ENCODE data around the gene PMEPA1. TPM values are rescaled to one million over a fixed set of nuclear protein-coding genes. Genes with fewer than 3 reads are reported as not detected.

Gene PMEPA1, protein sequence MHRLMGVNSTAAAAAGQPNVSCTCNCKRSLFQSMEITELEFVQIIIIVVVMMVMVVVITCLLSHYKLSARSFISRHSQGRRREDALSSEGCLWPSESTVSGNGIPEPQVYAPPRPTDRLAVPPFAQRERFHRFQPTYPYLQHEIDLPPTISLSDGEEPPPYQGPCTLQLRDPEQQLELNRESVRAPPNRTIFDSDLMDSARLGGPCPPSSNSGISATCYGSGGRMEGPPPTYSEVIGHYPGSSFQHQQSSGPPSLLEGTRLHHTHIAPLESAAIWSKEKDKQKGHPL
- total RNA-seq (2014; rRNA removed; shearing (Covaris generic); ENCODE audit: low replicate concordance) = 1.6 and 1.9 TPM in 2 replicates

DNA sequence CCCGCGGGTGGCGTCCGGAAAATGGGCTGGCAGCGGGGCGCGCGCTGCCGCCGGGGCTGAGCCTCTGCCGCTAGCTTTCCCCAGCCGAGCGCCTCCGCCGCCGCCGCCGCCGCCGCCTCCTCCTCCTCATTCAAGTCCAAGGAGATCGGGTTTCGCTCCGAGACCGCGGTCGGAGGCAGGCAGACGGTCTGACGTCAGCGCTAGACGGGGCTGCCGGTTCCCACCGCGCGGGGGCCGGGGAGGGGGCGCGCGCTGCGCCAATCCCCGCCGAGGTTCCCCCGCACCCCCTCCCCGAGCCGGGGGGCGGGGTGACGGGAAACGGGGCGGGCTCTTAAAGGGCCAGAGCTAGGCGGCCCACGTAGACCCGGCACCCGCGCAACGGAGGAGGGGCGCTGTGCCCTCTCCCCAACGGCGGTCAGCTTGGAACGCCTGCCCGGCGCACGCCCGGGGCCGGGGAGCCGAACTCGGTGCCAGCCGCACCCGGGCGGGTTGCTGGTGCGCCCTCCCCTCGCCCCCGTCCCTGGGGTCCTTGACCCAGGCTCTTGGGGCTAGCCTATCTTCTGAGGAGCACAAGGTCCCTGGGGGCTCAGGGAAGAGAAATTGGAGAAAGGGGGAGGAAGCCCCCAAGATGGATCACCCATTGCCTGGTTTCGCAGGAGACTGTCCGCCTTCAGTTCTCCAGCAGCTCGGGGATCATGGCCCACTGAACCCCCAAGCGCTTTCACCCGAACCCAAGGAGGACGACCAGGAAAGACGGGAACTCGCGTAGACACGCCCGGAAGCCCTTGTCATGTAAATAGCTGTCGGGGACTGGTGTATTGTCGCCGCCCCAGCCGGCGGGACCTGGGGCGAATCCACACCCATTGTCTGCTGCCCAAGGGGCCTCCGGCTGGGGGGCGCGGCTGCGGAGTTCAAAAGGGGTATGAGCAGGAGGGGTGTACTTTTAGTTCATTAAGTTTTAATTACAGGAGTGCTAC, at the start of gene PMEPA1:
Gene PMEPA1, minus strand, starts transcription at position 193 of the 977 bp plus-strand sequence. CDS start 433 bp downstream, outside the sequence.
- DNase-seq = peak; percentile 94
- Histone ChIP-seq H3K4me1 (ENCODE audit: low read length) (peaks cover 42% of the 10 kb centered on the region), H3K27ac (ENCODE audit: low read length) (no peak within 1 kb of the TSS)

DNA sequence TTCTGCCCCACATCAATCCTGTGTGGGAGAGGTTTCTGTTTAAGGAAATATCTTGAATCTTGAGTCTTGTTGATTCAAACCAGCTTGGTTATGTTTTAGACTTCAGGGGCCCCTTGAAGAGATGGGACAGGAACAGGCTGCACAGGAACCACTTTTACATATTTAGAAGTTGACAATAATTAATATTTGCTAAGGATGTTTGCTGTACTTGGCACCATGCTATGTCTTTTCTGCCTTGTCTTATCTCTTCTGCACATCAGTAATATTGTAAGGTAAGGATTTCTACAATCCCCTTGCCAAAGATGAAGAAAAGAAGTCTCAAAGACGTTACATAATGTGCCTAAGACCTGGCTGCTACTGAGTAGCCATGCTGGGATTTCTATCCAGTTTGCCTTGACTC, 48.0 kb upstream of the PMEPA1 start:
- Histone ChIP-seq H3K36me3 (ENCODE audit: insufficient read depth, low read length) (no peaks in the 10 kb centered on the region), H3K79me2 (ENCODE audit: low read length) (no peaks in the 10 kb centered on the region), H3K9me2 (replicated peaks; ENCODE audit: insufficient read depth, low read length) (no peaks in the 10 kb centered on the region), H3K27ac (ENCODE audit: low read length) (no peak overlapping the region), H3K9ac (ENCODE audit: low read length) (no peak overlapping the region), H3K4me3 (ENCODE audit: low read length) (no peak overlapping the region), H2AFZ (ENCODE audit: low read length) (no peak overlapping the region), H4K20me1 (ENCODE audit: insufficient read depth, low read depth, low read length) (no peaks in the 10 kb centered on the region), H3K27me3 (ENCODE audit: low read length) (peaks cover 3% of the 10 kb centered on the region; the same call in 1 of the 2 replicates), H3K9me3 (ENCODE audit: low read length) (no peaks in the 10 kb centered on the region), H3K4me2 (ENCODE audit: low read depth, low read length, poor library complexity, severe bottlenecking) (no peak overlapping the region), H3K4me1 (ENCODE audit: low read length) (peaks cover 28% of the 10 kb centered on the region)
- no peak for DNase-seq

More for the DNA sequence above, at the start of gene PMEPA1:
- no peaks in the 10 kb centered on the region for H3K9me2 ChIP-seq (replicated peaks; ENCODE audit: insufficient read depth, low read length)
- H3K9ac ChIP-seq (ENCODE audit: low read length) = peak within 1 kb of the TSS; percentile 68
- no peaks in the 10 kb centered on the region for H3K36me3 ChIP-seq (ENCODE audit: insufficient read depth, low read length)
- peak within 1 kb of the TSS; percentile 92; the same call in 1 of the 2 replicates for H2AFZ ChIP-seq (ENCODE audit: low read length)
- H3K79me2 ChIP-seq (ENCODE audit: low read length) = no peaks in the 10 kb centered on the region
- H4K20me1 ChIP-seq (ENCODE audit: insufficient read depth, low read depth, low read length) = peaks cover 37% of the 10 kb centered on the region
- peak within 1 kb of the TSS; percentile 87 for H3K4me2 ChIP-seq (ENCODE audit: low read depth, low read length, poor library complexity, severe bottlenecking)
- peak within 1 kb of the TSS; percentile 70 for H3K4me3 ChIP-seq (ENCODE audit: low read length)
- no peaks in the 10 kb centered on the region for H3K9me3 ChIP-seq (ENCODE audit: low read length)
- H3K27me3 ChIP-seq (ENCODE audit: low read length) = no peaks in the 10 kb centered on the region

DNA sequence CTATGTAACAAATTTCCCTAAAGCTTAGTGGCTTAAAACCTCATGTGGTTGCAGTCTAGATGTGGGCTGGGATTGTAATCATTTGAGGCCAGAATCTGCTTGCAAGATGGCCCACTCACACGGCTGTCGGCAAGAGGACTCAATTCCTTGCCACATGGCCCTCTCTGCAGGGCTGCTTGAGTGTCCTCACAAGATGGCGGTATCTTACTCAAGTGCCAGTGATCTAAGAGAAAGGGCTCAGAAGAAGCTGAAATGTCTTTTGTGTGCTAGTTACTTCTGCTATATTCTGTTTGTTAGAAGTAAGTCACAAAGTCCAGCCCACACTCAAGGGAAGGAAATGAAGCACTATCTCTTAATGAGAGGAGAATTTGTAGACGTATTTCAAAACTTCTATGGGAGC, 47.1 kb upstream of the PMEPA1 start:
- Histone ChIP-seq H3K79me2 (ENCODE audit: low read length) (no peaks in the 10 kb centered on the region), H3K4me1 (ENCODE audit: low read length) (peaks cover 20% of the 10 kb centered on the region), H3K27me3 (ENCODE audit: low read length) (peaks cover 3% of the 10 kb centered on the region; the same call in 1 of the 2 replicates), H3K36me3 (ENCODE audit: insufficient read depth, low read length) (no peaks in the 10 kb centered on the region), H2AFZ (ENCODE audit: low read length) (no peak overlapping the region), H3K4me3 (ENCODE audit: low read length) (no peak overlapping the region), H3K27ac (ENCODE audit: low read length) (no peak overlapping the region), H4K20me1 (ENCODE audit: insufficient read depth, low read depth, low read length) (no peaks in the 10 kb centered on the region), H3K4me2 (ENCODE audit: low read depth, low read length, poor library complexity, severe bottlenecking) (no peak overlapping the region), H3K9me2 (replicated peaks; ENCODE audit: insufficient read depth, low read length) (no peaks in the 10 kb centered on the region), H3K9me3 (ENCODE audit: low read length) (no peaks in the 10 kb centered on the region), H3K9ac (ENCODE audit: low read length) (no peak overlapping the region)
- DNase-seq = no peak

DNA sequence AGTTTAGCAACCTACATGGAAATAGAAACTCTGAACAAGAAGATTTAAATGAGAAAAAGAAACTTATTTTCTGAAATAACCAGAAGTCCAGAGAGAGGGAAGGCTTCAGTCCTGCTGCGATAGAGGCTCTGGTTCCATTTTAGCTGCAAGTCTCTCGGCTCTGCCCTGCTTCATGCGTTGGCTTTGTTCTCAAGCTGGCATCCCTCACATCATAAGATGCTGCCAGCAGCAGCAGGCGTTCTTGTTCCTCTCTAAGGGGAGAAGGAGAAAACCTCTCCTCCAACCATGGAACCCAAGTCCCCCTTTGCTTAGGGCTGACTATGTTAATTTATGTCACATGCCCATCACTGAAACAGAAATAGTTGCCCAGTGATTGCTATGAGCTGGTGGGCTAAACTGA, 46.4 kb upstream of the PMEPA1 start:
- Histone ChIP-seq H3K4me3 (ENCODE audit: low read length) (no peak overlapping the region), H3K79me2 (ENCODE audit: low read length) (no peaks in the 10 kb centered on the region), H3K4me1 (ENCODE audit: low read length) (peaks cover 19% of the 10 kb centered on the region), H4K20me1 (ENCODE audit: insufficient read depth, low read depth, low read length) (no peaks in the 10 kb centered on the region), H3K9me3 (ENCODE audit: low read length) (no peaks in the 10 kb centered on the region), H3K4me2 (ENCODE audit: low read depth, low read length, poor library complexity, severe bottlenecking) (no peak overlapping the region), H2AFZ (ENCODE audit: low read length) (no peak overlapping the region), H3K27me3 (ENCODE audit: low read length) (peaks cover 3% of the 10 kb centered on the region; the same call in 1 of the 2 replicates), H3K36me3 (ENCODE audit: insufficient read depth, low read length) (no peaks in the 10 kb centered on the region), H3K9me2 (replicated peaks; ENCODE audit: insufficient read depth, low read length) (no peaks in the 10 kb centered on the region), H3K9ac (ENCODE audit: low read length) (no peak overlapping the region), H3K27ac (ENCODE audit: low read length) (no peak overlapping the region)
- DNase-seq = no peak

DNA sequence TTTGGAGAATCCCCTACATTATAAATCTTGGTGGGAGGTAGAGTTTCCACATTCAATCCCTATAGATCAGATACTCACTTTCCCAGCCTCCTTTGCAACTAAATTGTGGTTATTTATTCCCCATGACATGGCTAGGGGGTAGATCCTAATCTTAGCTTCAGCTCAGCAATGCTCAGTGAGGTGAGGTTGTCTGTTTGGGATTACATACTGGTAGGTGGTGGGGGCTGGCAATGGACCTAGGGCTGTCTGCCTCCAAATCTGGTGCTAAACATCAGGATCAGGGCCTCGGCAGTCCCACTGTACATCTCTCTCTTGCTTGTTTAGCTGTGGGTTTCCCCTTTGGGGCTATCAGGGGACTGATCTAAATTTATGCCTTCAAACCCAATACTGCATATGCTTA, 45.8 kb upstream of the PMEPA1 start:
- no peak overlapping the region for H3K9ac ChIP-seq (ENCODE audit: low read length)
- H3K79me2 ChIP-seq (ENCODE audit: low read length) = no peaks in the 10 kb centered on the region
- peaks cover 3% of the 10 kb centered on the region; the same call in 1 of the 2 replicates for H3K27me3 ChIP-seq (ENCODE audit: low read length)
- no peaks in the 10 kb centered on the region for H3K9me2 ChIP-seq (replicated peaks; ENCODE audit: insufficient read depth, low read length)
- DNase-seq = no peak
- H2AFZ ChIP-seq (ENCODE audit: low read length) = no peak overlapping the region
- no peak overlapping the region for H3K4me3 ChIP-seq (ENCODE audit: low read length)
- no peaks in the 10 kb centered on the region for H4K20me1 ChIP-seq (ENCODE audit: insufficient read depth, low read depth, low read length)
- no peak overlapping the region for H3K4me2 ChIP-seq (ENCODE audit: low read depth, low read length, poor library complexity, severe bottlenecking)
- no peaks in the 10 kb centered on the region for H3K9me3 ChIP-seq (ENCODE audit: low read length)
- H3K36me3 ChIP-seq (ENCODE audit: insufficient read depth, low read length) = no peaks in the 10 kb centered on the region
- no peak overlapping the region for H3K27ac ChIP-seq (ENCODE audit: low read length)
- peaks cover 19% of the 10 kb centered on the region for H3K4me1 ChIP-seq (ENCODE audit: low read length)

DNA sequence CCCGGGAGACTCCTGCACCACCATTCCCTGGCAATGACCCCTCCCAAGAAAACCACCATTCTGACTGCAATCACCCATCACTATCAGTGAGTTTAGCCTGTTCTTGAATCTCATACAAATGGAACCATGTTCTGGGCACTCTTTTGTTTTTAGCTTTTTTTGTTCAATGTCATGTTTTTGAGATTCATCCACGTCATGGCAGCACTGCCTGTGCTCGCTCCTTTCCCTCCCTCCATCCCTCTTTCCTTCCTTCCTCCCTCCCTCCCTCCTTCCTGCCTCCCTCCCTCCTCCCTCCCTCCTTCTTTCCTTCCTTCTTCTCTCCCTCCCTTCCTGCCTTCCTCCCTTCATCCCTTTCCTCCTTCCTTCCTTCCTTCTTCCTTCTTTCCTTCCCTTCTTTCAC, 44.4 kb upstream of the PMEPA1 start:
- Histone ChIP-seq H3K9ac (ENCODE audit: low read length) (no peak overlapping the region), H3K36me3 (ENCODE audit: insufficient read depth, low read length) (no peaks in the 10 kb centered on the region), H3K4me2 (ENCODE audit: low read depth, low read length, poor library complexity, severe bottlenecking) (no peak overlapping the region), H2AFZ (ENCODE audit: low read length) (no peak overlapping the region), H3K9me3 (ENCODE audit: low read length) (no peaks in the 10 kb centered on the region), H3K27me3 (ENCODE audit: low read length) (peaks cover 3% of the 10 kb centered on the region; the same call in 1 of the 2 replicates), H3K9me2 (replicated peaks; ENCODE audit: insufficient read depth, low read length) (no peaks in the 10 kb centered on the region), H3K4me1 (ENCODE audit: low read length) (peaks cover 19% of the 10 kb centered on the region), H4K20me1 (ENCODE audit: insufficient read depth, low read depth, low read length) (no peaks in the 10 kb centered on the region), H3K27ac (ENCODE audit: low read length) (no peak overlapping the region), H3K4me3 (ENCODE audit: low read length) (no peak overlapping the region), H3K79me2 (ENCODE audit: low read length) (no peaks in the 10 kb centered on the region)
- no peak for DNase-seq

DNA sequence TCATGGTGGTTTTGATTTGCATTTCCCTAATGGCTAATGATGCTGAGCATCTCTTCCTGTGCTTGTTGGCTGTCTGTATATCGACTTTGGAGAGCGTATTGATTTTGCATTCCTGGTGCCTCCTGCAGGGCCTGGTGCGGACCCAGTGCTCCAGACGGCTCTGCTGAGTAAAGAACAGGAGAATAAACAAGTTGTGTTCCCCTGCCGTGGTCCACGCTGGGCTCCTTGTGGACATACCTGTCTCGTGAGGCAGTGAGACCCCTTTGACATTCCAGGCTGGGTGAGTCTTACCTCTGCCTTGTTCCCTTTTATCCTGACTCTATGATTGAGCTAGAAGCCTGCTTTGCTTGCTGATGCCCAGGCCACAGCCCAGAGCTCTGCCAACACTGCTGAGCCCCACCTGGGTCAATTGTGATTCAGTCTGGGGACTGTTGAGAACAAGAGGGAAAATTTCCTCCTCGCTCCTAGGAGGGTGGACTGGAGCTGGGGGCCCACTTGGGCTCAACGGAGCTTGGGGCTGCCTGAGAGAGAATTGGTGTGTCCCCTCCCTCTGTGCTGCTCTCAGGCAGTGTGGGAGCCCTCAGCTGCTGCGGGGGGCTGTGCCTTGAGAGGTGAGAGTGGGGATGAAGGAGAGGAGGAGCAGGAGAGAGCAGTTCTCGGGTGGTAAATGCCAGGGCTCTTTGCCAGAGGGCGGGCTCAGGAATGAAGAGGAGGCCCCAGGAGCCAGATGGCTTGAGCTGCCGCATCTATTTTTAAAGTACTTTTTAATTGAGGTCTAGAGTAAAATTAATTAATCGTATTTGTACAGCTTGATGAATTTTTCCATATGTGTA, 43.7 kb upstream of the PMEPA1 start:
- Histone ChIP-seq H3K9me3 (ENCODE audit: low read length) (no peaks in the 10 kb centered on the region), H3K27me3 (ENCODE audit: low read length) (peaks cover 3% of the 10 kb centered on the region; the same call in 1 of the 2 replicates), H2AFZ (ENCODE audit: low read length) (no peak overlapping the region), H3K27ac (ENCODE audit: low read length) (no peak overlapping the region), H3K9ac (ENCODE audit: low read length) (no peak overlapping the region), H3K79me2 (ENCODE audit: low read length) (no peaks in the 10 kb centered on the region), H4K20me1 (ENCODE audit: insufficient read depth, low read depth, low read length) (no peaks in the 10 kb centered on the region), H3K4me1 (ENCODE audit: low read length) (peaks cover 19% of the 10 kb centered on the region), H3K9me2 (replicated peaks; ENCODE audit: insufficient read depth, low read length) (no peaks in the 10 kb centered on the region), H3K4me2 (ENCODE audit: low read depth, low read length, poor library complexity, severe bottlenecking) (peak overlapping the region; percentile 20), H3K36me3 (ENCODE audit: insufficient read depth, low read length) (no peaks in the 10 kb centered on the region), H3K4me3 (ENCODE audit: low read length) (no peak overlapping the region)
- DNase-seq = no peak
